ENCODE measurements around the gene PHTF1. TPM values are rescaled to one million over a fixed set of nuclear protein-coding genes. Genes with fewer than 3 reads are reported as not detected.

PHTF1 gene
- total and polyA plus RNA-seq, 2 of the 4 experiments (the other 2 are of a cell fraction): 9.6 to 13.3 TPM

DNA sequence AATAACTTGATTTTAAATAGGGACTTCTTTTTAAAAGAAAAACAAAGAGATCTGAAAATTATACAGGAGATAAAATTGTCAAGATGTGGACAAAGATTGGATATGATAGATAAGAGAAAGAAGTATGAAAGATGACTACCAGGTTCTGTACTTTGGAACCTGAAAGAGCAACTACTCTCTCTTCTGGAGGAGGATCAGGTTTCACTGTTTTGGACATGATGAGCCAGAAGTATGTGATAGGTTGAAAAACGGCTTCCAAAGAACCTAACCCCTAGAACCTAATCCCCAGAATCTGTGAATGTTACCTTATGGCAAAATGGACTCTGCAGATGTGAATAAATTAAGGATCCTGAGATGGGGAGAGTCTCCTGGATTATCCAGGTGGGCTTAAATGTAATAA is 26.8 kb upstream of the PHTF1 start:
- no peak overlapping the region for H3K14ac ChIP-seq (replicated peaks; ENCODE audit: low read depth, low read length)
- TF ChIP-seq MXI1 (IDR thresholded peaks at IDR 0.05; ENCODE audit: borderline replicate concordance, low read depth, low read length) (no peak), FOS (IDR thresholded peaks at IDR 0.05; ENCODE audit: low read depth, low read length) (no peak), RCOR1 (IDR thresholded peaks at IDR 0.05; ENCODE audit: insufficient replicate concordance, low read length) (no peak), MAZ (IDR thresholded peaks at IDR 0.05; ENCODE audit: borderline replicate concordance, low read depth, low read length) (no peak), RFX5 (IDR thresholded peaks at IDR 0.05; ENCODE audit: low read depth, low read length) (no peak), NFE2L2 (IDR thresholded peaks at IDR 0.05; ENCODE audit: low read depth, low read length) (no peak), RAD21 (IDR thresholded peaks at IDR 0.05; ENCODE audit: low read length) (no peak), CHD1 (IDR thresholded peaks at IDR 0.05; ENCODE audit: low read depth, low read length) (no peak), POLR2A (IDR thresholded peaks at IDR 0.05; ENCODE audit: low read depth, low read length) (no peak), BHLHE40 (IDR thresholded peaks at IDR 0.05; ENCODE audit: low read depth, low read length) (no peak), MAFK (IDR thresholded peaks at IDR 0.05; ENCODE audit: low read depth, low read length) (no peak), SMC3 (IDR thresholded peaks at IDR 0.05; ENCODE audit: low read depth, low read length) (no peak)
- TF ChIP-seq, protein P1, sequence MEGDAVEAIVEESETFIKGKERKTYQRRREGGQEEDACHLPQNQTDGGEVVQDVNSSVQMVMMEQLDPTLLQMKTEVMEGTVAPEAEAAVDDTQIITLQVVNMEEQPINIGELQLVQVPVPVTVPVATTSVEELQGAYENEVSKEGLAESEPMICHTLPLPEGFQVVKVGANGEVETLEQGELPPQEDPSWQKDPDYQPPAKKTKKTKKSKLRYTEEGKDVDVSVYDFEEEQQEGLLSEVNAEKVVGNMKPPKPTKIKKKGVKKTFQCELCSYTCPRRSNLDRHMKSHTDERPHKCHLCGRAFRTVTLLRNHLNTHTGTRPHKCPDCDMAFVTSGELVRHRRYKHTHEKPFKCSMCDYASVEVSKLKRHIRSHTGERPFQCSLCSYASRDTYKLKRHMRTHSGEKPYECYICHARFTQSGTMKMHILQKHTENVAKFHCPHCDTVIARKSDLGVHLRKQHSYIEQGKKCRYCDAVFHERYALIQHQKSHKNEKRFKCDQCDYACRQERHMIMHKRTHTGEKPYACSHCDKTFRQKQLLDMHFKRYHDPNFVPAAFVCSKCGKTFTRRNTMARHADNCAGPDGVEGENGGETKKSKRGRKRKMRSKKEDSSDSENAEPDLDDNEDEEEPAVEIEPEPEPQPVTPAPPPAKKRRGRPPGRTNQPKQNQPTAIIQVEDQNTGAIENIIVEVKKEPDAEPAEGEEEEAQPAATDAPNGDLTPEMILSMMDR (conservative IDR thresholded peaks at IDR 0.05; ENCODE audit: low read depth, low read length): no peak
- TF ChIP-seq, protein P2, sequence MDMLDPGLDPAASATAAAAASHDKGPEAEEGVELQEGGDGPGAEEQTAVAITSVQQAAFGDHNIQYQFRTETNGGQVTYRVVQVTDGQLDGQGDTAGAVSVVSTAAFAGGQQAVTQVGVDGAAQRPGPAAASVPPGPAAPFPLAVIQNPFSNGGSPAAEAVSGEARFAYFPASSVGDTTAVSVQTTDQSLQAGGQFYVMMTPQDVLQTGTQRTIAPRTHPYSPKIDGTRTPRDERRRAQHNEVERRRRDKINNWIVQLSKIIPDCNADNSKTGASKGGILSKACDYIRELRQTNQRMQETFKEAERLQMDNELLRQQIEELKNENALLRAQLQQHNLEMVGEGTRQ (IDR thresholded peaks at IDR 0.05; ENCODE audit: low read depth, low read length): no peak
- CTCF ChIA-PET: interaction anchor here (0.7 to 0.9 kb wide), 2 partner anchors 9 to 666 kb away, joined by 3 read pairs; no protein-coding TSS in a partner anchor

More for the DNA sequence above, 26.8 kb upstream of the PHTF1 start:
- no peak overlapping the region for H3K9ac ChIP-seq (ENCODE audit: low read depth, low read length)
- no peak overlapping the region for H3K4ac ChIP-seq (ENCODE audit: low read depth, low read length)
- H3K4me1 ChIP-seq (ENCODE audit: control insufficient read depth, insufficient read depth, low read length): peaks cover 14% of the 10 kb centered on the region
- no peak overlapping the region for H2AK9ac ChIP-seq (replicated peaks; ENCODE audit: low read depth, low read length, poor library complexity)
- H3K56ac ChIP-seq (ENCODE audit: extremely low read depth, insufficient read depth, low read length): no peak overlapping the region
- no peak overlapping the region for H2BK5ac ChIP-seq (ENCODE audit: low read depth, low read length, poor library complexity, severe bottlenecking)
- no peak overlapping the region for H2AK5ac ChIP-seq (ENCODE audit: low read depth, low read length)
- POLR2A ChIA-PET (ENCODE audit: unreplicated experiment): no interaction called here
- H2AFZ ChIP-seq (replicated peaks; ENCODE audit: low read length, poor library complexity): no peak overlapping the region
- BruUV-seq (replicated peaks): no TSS peak
- peak; percentile 31 for DNase-seq
- H3K79me1 ChIP-seq (ENCODE audit: low read depth in 1 of 2, low read length in 2 of 2): peaks cover 49 to 73% of the 10 kb centered on the region in 2 experiments
- 0 out of 2 replicates have a peak overlapping the region, but pooled peaks have one; percentile 40 for H3K4me2 ChIP-seq (ENCODE audit: low read depth, low read length)
- no peak overlapping the region for H3K27ac ChIP-seq (ENCODE audit: insufficient read depth, low read length)
- no peak overlapping the region for H4K5ac ChIP-seq (ENCODE audit: low read depth, low read length)
- H3K4me3 ChIP-seq (ENCODE audit: insufficient read depth, low read depth, low read length): no peak overlapping the region
- H3K36me3 ChIP-seq (ENCODE audit: control insufficient read depth, insufficient read depth, low read length): peaks cover 2% of the 10 kb centered on the region; the same call in 1 of the 2 replicates
- no peak overlapping the region for H3K23ac ChIP-seq (ENCODE audit: low read depth, low read length)
- no peak overlapping the region for H4K91ac ChIP-seq (ENCODE audit: insufficient read depth, low read depth, low read length)
- H2BK15ac ChIP-seq (ENCODE audit: low read depth, low read length): no peak overlapping the region
- H3K18ac ChIP-seq (ENCODE audit: low read depth, low read length): no peak overlapping the region
- H4K20me1 ChIP-seq (ENCODE audit: insufficient read depth, low read length): peaks cover 13% of the 10 kb centered on the region; the same call in 1 of the 2 replicates
- dilution Hi-C loops (cut with HindIII; ENCODE audit: low sequenced_read_pairs, unreplicated experiment) (no loop called here), in situ Hi-C loops (cut with MboI; ENCODE audit: low sequenced_read_pairs) (no loop called here), intact Hi-C loops (cut with micrococcal nuclease) (no loop called here)
- no peaks in the 10 kb centered on the region; the same call in 1 of the 2 replicates for H3K9me1 ChIP-seq (ENCODE audit: insufficient read depth, low read length)
- no peaks in the 10 kb centered on the region for H3K9me3 ChIP-seq (ENCODE audit: control insufficient read depth, insufficient read depth, low read length)
- H2BK20ac ChIP-seq (ENCODE audit: low read depth, low read length): no peak overlapping the region
- no CpG with 5 or more reads among the region's 1 CpG for WGBS, 2 experiments (ENCODE audit: extremely low coverage in 2 of 2, insufficient read length in 1 of 2)
- no peak for ATAC-seq (ENCODE audit: low read depth)
- no peaks in the 10 kb centered on the region for H3K27me3 ChIP-seq (ENCODE audit: control insufficient read depth, insufficient read depth, low read length)
- H4K8ac ChIP-seq (ENCODE audit: low read depth in 2 of 2, low read length in 2 of 2): no peak overlapping the region
- H2BK120ac ChIP-seq (ENCODE audit: low read depth, low read length): no peak overlapping the region
